OCI-LY3 (cell line): ENCODE measurements around the gene CPSF4.

Experiments
- H2AFZ ChIP-seq: fragments of 200-600, 300-600 bp; shearing (Covaris generic); 2 replicates; pipeline ENCODE4 v1.6.0; 2014; ENCODE audit warnings: antibody characterized with exemption, low read depth, low read length
- H3K27ac ChIP-seq: fragments of 200-600, 300-600 bp; sonication (generic); 2 replicates; pipeline ENCODE4 v1.5.1; 2014; ENCODE audit warnings: mild to moderate bottlenecking, low read length, moderate library complexity, mixed read lengths
- H3K27me3 ChIP-seq: fragments of 200-600, 300-600 bp; sonication (generic); 2 replicates; pipeline ENCODE4 v1.6.1; 2014; ENCODE audit warnings: low read depth, low read length, mixed read lengths
- H3K36me3 ChIP-seq: fragments of 200-600, 300-600 bp; sonication (generic); replicated peaks from 2 replicates; pipeline ENCODE3; 2014; ENCODE audit warnings: low read depth, low read length, mixed read lengths
- H3K4me1 ChIP-seq: fragments of 300-600, 200-600 bp; sonication (generic); 2 replicates; pipeline ENCODE4 v1.6.1; 2014; ENCODE audit warnings: low read length, mixed read lengths
- H3K4me2 ChIP-seq: fragments of 200-600, 300-600 bp; sonication (generic); 2 replicates; pipeline ENCODE4 v1.6.1; 2014; ENCODE audit warnings: low read length, mixed read lengths
- H3K4me3 ChIP-seq: fragments of 300-600, 200-600 bp; sonication (generic); 2 replicates; pipeline ENCODE4 v1.5.1; 2014; ENCODE audit warnings: antibody characterized with exemption, mild to moderate bottlenecking, low read length, moderate library complexity
- H3K79me2 ChIP-seq: fragments of 300-600, 200-600 bp; shearing (Covaris generic); 2 replicates; pipeline ENCODE4 v1.6.1; 2014; ENCODE audit warnings: mild to moderate bottlenecking, low read length, mixed read lengths
- H3K9ac ChIP-seq: fragments of 300-600, 200-600 bp; shearing (Covaris generic); 2 replicates; pipeline ENCODE4 v1.6.0; 2014; ENCODE audit warnings: mild to moderate bottlenecking, low read length, moderate library complexity
- H3K9me3 ChIP-seq: fragments of 200-600, 300-600 bp; shearing (Covaris generic); 2 replicates; pipeline ENCODE4 v1.6.1; 2014; ENCODE audit warnings: low read length, mixed read lengths; ENCODE audit not compliant: insufficient read depth
- H4K20me1 ChIP-seq: fragments of 200-600, 300-600 bp; sonication (generic); 2 replicates; pipeline ENCODE4 v1.6.1; 2016; ENCODE audit warnings: low read length, mixed read lengths; ENCODE audit not compliant: insufficient read depth
- EZH2phosphoT487 ChIP-seq: fragments of 200-600 bp; shearing (Covaris generic); IDR thresholded peaks from 2 replicates; pipeline ENCODE4 v1.6.1; 2018; ENCODE audit warnings: antibody characterized with exemption, mixed run types, low read depth
- TF ChIP-seq, protein P1 (sequence below): fragments of 200-600, 300-600 bp; sonication (generic); IDR thresholded peaks from 2 replicates; pipeline ENCODE4 v1.5.1; 2014; ENCODE audit warnings: antibody characterized with exemption, low read length, low read depth

CPSF4 gene

DNA sequence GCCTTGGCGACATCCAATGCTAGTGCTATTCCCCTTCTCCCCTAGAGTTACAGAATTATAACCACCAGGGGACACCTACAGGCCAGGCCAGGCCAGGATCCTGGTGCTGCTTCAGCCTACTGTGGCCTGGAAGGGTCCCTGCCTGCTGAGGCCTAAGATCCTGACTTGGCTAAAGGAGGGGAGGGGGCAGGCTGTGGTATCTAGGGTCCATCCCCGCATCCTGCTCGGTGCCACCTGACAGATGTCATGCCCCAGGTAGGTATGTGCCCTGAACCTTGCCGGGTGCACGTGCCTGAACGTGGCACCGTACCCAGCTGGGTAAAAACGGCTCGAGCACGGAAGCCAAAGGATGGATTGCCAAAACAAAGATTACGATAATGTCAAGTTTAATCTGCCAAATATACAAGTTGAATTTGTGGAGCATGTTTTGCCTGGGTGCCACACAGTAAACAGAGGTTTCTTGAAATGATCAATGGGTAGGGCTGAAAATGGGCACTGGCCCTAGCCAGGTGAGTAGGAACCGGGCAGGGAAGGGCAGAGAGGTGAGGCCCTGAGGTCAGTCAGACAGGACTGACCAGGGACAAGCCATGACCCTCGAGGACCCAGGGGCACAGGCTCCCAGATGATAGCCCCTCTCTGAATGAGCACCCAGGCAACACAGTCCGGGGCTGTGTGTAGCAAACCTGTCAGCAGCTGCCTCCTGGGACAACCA, 43.0 kb upstream of the CPSF4 start:
- no peak overlapping the region for H3K4me3 ChIP-seq
- no peaks in the 10 kb centered on the region for H3K27me3 ChIP-seq
- H3K79me2 ChIP-seq, result peaks cover 6% of the 10 kb centered on the region; the same call in 1 of the 2 replicates
- no peak for TF ChIP-seq EZH2phosphoT487
- TF ChIP-seq, protein P1, sequence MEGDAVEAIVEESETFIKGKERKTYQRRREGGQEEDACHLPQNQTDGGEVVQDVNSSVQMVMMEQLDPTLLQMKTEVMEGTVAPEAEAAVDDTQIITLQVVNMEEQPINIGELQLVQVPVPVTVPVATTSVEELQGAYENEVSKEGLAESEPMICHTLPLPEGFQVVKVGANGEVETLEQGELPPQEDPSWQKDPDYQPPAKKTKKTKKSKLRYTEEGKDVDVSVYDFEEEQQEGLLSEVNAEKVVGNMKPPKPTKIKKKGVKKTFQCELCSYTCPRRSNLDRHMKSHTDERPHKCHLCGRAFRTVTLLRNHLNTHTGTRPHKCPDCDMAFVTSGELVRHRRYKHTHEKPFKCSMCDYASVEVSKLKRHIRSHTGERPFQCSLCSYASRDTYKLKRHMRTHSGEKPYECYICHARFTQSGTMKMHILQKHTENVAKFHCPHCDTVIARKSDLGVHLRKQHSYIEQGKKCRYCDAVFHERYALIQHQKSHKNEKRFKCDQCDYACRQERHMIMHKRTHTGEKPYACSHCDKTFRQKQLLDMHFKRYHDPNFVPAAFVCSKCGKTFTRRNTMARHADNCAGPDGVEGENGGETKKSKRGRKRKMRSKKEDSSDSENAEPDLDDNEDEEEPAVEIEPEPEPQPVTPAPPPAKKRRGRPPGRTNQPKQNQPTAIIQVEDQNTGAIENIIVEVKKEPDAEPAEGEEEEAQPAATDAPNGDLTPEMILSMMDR, result no peak
- H3K9me3 ChIP-seq, result no peaks in the 10 kb centered on the region
- H2AFZ ChIP-seq, result no peak overlapping the region
- no peak overlapping the region for H3K27ac ChIP-seq
- peaks cover 78% of the 10 kb centered on the region for H3K36me3 ChIP-seq
- H3K4me1 ChIP-seq, result peaks cover 6% of the 10 kb centered on the region; the same call in 1 of the 2 replicates
- H4K20me1 ChIP-seq, result peaks cover 21% of the 10 kb centered on the region
- H3K4me2 ChIP-seq, result no peak overlapping the region
- H3K9ac ChIP-seq, result no peak overlapping the region

DNA sequence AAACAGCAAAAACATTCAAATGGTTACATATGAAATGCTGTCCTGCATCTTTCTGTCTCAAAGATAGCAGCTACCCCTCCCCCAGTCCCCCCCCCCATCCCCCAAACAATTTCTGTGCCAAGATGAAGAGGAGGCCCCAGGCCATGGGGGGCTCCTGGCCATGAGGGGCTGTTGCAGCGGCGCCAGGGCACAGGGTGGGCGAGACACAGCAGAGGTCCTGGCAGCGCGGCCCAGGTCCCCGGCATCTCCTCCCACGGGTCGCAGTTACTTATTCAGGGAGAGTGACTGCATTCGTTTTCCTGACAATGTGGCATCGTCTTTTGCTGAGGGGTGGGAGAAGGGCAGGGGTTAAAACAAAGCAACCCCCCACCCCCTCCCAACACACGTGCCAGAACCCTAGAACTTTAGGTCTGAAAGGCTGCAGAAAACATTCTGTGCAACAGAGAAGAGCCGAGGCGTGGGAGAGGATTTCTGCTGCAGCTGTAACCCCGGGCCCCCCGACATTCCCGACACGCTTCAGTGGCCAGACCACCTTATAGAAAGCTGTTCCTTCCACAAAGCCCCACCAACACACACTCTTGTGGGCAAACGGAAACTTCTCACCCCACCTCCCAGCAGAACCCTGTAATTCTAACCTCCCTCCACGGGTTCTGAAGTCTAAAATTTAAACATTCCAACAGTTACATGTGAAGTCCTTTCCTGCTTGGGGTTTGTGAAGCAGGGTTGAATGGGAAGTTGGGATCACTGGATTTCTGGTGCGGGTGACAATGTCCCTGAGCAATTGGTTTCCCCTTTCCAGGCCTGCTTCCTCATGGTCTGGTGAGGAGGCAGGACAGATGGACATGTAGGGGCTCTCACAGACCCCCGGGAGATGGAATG, 42.1 kb upstream of the CPSF4 start:
- Histone ChIP-seq H3K9ac (no peak overlapping the region), H3K27me3 (no peaks in the 10 kb centered on the region), H3K36me3 (peaks cover 75% of the 10 kb centered on the region), H3K4me1 (peaks cover 6% of the 10 kb centered on the region; the same call in 1 of the 2 replicates), H3K27ac (no peak overlapping the region), H3K4me2 (no peak overlapping the region), H2AFZ (no peak overlapping the region), H3K79me2 (peaks cover 6% of the 10 kb centered on the region; the same call in 1 of the 2 replicates), H3K4me3 (no peak overlapping the region), H4K20me1 (peaks cover 21% of the 10 kb centered on the region), H3K9me3 (no peaks in the 10 kb centered on the region)
- no peak for TF ChIP-seq EZH2phosphoT487
- TF ChIP-seq, protein P1, result no peak

GRCh38 chr7:99397297-99397983, 41.3 kb upstream of the CPSF4 start:
- H3K4me2 ChIP-seq, result no peak overlapping the region
- H3K36me3 ChIP-seq, result peaks cover 68% of the 10 kb centered on the region
- H3K27ac ChIP-seq, result no peak overlapping the region
- TF ChIP-seq EZH2phosphoT487, result no peak
- TF ChIP-seq, protein P1, result no peak
- no peak overlapping the region for H3K9ac ChIP-seq
- no peaks in the 10 kb centered on the region for H3K4me1 ChIP-seq
- no peaks in the 10 kb centered on the region for H3K27me3 ChIP-seq
- peaks cover 6% of the 10 kb centered on the region; the same call in 1 of the 2 replicates for H3K79me2 ChIP-seq
- H2AFZ ChIP-seq, result no peak overlapping the region
- H3K4me3 ChIP-seq, result no peak overlapping the region
- peaks cover 21% of the 10 kb centered on the region for H4K20me1 ChIP-seq
- no peaks in the 10 kb centered on the region for H3K9me3 ChIP-seq
